ENCODE data around the gene KLHDC3.
"Not testable (repeated sequence)": the region's sequence is repeated elsewhere in the genome, so short reads cannot be mapped to it uniquely, and the experiment has no call there.

The KLHDC3 gene

DNA sequence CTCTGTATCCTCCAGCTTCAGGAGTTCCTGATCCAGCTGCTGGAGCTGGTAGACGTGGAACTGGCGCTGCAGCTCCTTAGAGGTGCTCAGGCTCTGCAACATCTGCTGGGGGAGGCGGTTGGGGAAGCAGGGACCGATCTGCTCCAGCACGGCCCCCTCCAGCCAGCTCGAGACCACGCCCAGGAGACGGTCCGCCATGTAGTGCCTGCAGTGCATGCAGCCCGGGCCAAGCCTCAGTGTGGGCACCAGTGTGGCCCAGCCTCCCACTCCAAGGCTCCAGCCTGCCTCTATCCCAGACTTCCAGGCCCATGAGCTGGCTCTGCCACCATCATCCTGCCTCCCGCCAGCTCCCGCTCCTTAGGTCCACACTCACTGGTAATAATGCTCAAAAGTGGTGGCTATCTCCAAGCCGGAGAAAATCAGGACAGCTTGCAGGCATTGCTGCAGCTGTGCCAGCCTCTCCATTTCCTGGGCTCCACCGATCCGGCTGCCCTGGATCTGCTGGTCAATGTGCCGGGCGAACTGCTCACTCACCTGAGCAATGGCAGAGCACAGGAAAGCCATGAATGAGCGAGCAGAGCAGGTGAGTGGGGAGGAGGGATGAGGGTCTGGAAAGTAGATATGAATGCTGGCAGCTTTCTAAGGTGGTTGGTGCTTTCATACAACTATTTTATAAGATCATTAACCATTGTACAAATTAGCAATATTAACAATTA, 26.7 kb downstream of the KLHDC3 start:
- TF ChIP-seq, protein P1, sequence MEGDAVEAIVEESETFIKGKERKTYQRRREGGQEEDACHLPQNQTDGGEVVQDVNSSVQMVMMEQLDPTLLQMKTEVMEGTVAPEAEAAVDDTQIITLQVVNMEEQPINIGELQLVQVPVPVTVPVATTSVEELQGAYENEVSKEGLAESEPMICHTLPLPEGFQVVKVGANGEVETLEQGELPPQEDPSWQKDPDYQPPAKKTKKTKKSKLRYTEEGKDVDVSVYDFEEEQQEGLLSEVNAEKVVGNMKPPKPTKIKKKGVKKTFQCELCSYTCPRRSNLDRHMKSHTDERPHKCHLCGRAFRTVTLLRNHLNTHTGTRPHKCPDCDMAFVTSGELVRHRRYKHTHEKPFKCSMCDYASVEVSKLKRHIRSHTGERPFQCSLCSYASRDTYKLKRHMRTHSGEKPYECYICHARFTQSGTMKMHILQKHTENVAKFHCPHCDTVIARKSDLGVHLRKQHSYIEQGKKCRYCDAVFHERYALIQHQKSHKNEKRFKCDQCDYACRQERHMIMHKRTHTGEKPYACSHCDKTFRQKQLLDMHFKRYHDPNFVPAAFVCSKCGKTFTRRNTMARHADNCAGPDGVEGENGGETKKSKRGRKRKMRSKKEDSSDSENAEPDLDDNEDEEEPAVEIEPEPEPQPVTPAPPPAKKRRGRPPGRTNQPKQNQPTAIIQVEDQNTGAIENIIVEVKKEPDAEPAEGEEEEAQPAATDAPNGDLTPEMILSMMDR (IDR thresholded peaks at IDR 0.05; ENCODE audit: low read depth, low read length): no peak
- DNase-seq (ENCODE audit: low read depth in 2 of 2): no peak

DNA sequence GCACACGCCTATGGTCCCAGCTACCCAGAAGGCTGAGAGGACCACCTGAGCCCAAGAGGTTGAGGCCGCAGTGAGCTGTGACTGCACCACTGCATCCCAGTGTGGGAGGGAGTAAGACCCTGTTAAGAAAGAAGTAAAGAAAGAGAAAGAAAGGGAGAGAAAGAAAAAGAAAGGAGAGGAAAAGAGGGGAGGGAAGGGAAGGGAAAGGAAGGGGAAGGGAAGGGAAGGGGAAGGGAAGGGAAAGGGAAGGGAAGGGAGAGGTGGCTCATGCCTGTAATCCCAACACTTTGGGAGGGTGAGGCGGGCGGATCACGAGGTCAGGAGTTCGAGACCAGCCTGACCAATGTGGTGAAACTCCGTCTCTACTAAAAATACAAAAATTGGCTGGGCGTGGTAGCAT, 27.4 kb downstream of the KLHDC3 start:
- H3K4me3 ChIP-seq (replicated peaks in 1 of 2; ENCODE audit: low read depth in 2 of 2, low read length in 2 of 2); DNase-seq (ENCODE audit: low read depth in 2 of 2): not testable (repeated sequence)

More for the DNA sequence above, 26.7 kb downstream of the KLHDC3 start:
- no peak overlapping the region for H3K4me3 ChIP-seq (replicated peaks in 1 of 2; ENCODE audit: low read depth in 2 of 2, low read length in 2 of 2)

DNA sequence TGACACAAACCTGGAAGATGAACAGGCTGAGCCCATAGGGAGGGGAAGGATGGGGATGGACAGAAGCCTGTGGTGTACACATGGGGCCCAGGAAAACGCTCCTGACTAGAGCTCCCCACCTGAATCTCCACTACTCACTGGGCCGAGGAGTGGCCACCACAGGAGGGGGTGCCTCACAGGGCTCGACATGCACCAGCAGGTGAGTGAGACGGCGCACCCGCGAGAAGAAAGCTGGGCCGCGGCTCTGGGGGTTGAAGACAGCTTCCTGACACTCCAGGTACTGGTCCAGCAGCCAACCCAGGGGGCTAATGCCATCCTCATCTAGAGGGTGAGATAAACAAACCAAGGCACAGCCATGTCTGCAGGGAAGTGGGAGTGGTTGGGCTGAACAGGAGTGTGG, 29.3 kb downstream of the KLHDC3 start:
- no peak overlapping the region for H3K4me3 ChIP-seq (replicated peaks in 1 of 2; ENCODE audit: low read depth in 2 of 2, low read length in 2 of 2)
- DNase-seq (ENCODE audit: low read depth in 2 of 2): no peak
- TF ChIP-seq, protein P1 (IDR thresholded peaks at IDR 0.05; ENCODE audit: low read depth, low read length): no peak

DNA sequence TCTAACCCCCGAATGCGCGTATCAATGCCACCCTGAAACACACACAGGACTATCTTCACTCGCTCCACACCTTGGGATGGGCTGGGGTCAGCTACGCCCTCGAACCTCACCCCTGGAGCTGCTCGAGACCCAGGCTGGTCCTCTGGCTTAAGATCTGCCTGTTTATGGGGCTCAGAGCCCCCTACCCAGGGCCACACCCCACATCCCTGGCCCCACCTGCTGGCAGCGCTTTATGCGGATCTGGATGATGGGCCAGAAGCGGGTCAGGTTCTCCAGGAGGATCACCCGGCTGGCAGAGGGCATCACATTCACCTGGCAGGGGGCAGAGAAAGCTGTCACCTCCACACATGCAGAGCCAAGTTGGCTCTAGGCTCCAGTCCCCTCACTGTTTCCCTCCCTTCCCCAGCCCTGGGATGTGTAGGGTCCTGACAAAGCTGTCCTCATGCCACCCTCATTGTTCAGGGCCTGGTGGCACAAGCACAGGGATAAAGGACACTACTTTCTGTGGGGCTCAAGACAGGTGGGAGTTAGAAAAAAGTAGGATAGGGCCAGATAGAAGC, 31.4 kb downstream of the KLHDC3 start:
- TF ChIP-seq, protein P1 (IDR thresholded peaks at IDR 0.05; ENCODE audit: low read depth, low read length): no peak
- no peak for DNase-seq (ENCODE audit: low read depth in 2 of 2)
- no peak overlapping the region for H3K4me3 ChIP-seq (replicated peaks in 1 of 2; ENCODE audit: low read depth in 2 of 2, low read length in 2 of 2)

DNA sequence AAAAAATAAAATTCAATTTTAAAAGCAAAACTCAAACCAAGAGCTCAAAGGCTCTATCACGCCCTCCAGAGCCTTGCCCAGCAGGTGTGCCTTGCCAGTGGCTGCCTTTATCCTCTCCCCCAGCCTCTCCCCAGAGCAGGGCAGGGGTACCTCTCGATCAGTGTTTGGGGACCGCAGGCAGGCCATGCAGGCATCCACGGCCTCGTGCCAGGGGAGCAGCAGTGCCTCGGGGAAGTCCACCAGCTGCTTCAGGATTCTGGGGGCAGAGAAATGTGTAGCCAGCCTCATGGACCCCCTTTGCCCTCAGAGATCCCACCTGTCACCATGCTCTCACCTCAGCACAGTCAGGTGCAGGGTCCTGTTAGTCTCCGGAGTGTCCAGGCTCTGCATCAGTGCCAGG, 33.9 kb downstream of the KLHDC3 start:
- DNase-seq (ENCODE audit: low read depth in 2 of 2): no peak
- H3K4me3 ChIP-seq (replicated peaks in 1 of 2; ENCODE audit: low read depth in 2 of 2, low read length in 2 of 2): no peak overlapping the region
- TF ChIP-seq, protein P1 (IDR thresholded peaks at IDR 0.05; ENCODE audit: low read depth, low read length): no peak

DNA sequence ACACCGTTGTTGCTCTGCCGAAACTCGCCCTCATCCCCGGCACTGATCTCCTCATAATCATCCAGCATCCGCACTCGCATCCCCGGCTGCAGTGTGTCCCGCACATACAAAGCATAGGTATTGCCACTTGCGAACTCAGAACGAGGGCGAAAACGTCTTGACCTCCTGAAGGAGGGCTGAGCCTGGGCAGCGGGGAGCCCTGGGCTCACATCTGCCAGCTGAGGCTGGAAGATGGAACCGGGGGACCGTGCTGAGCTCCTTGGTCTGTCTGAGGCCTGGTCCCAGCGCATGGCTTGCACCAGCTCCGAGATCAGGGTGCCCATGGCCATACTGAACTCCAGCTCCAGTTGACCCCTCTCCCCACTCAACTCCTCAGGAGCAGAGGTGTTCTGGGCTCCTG, 36.9 kb downstream of the KLHDC3 start:
- TF ChIP-seq, protein P1 (IDR thresholded peaks at IDR 0.05; ENCODE audit: low read depth, low read length): no peak
- no peak overlapping the region for H3K4me3 ChIP-seq (replicated peaks in 1 of 2; ENCODE audit: low read depth in 2 of 2, low read length in 2 of 2)
- no peak for DNase-seq (ENCODE audit: low read depth in 2 of 2)

DNA sequence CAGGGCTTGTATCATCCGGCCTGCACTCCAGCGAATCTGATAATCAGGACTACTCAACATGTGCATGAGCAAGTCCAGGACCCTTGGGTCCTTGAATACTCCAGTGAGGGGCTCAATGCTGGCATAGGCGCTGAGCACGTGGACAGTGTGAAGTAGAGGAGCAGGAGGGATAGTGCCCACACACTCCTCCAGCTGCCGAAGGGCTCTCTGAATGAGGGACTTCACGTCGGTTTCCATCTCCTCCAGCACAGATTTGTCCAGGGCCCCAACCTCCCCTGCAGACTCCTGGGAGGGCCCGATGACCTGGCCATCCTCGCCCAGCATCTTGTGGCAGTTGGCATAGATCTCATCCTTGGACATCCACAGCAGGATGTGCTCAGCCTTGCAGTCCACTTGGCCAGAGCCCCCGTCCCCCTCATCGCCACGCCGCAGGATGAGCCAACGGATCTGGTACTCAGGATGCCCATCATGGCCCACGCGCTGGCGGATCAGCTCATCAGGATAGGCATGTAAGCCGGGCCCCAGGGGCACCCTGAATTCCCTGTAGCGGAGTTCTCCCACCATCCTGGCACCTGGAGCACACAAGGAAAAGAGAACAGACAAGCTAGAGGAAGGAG, 38.3 kb downstream of the KLHDC3 start:
- peak overlapping the region; percentile 85 to 89 for H3K4me3 ChIP-seq (replicated peaks in 1 of 2; ENCODE audit: low read depth in 2 of 2, low read length in 2 of 2)
- TF ChIP-seq, protein P1 (IDR thresholded peaks at IDR 0.05; ENCODE audit: low read depth, low read length): no peak
- DNase-seq (ENCODE audit: low read depth in 2 of 2): no peak

Measured in cardiac fibroblast (primary cell).